ENCODE measurements around the gene CDH2.

- TF ChIP-seq CTCF (conservative IDR thresholded peaks at IDR 0.05; ENCODE audit: low read depth, low read length) (no peak), EZH2 (IDR thresholded peaks at IDR 0.05; ENCODE audit: borderline replicate concordance, low read depth, low read length, poor library complexity, severe bottlenecking) (no peak)
Observed at GRCh38 chr18:28183418-28184078, 6.6 kb upstream of the CDH2 start.

Measured in A673 (cell line).